ENCODE data around the gene ANKRD13B.

DNA sequence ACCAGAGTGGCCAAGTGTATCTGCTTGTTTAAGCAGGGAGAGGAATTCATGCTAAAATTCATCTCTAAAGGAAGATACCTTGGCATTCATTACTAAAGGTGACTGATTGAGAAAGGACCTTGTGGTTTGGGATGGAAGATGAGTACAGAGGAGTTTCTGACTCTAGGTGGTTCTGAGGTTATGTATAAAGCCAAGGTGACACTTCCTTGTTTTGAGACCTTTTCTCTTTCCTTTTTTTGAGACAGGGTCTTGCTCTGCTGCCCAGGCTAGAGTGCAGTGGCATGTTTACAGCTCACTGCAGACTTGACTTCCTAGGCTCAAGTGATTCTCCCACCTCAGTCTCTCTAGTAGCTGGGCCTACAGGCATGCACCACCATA lies 35.2 kb upstream of the ANKRD13B start:
- TF ChIP-seq FOXM1 (IDR thresholded peaks at IDR 0.05; ENCODE audit: borderline replicate concordance, low read depth) (no peak), CEBPB (IDR thresholded peaks at IDR 0.05) (no peak), TAF1 (IDR thresholded peaks at IDR 0.05; ENCODE audit: low read depth) (no peak), TEAD4 (IDR thresholded peaks at IDR 0.05) (no peak), RAD21 (IDR thresholded peaks at IDR 0.05; ENCODE audit: low read depth) (no peak), EP300 (IDR thresholded peaks at IDR 0.05; ENCODE audit: borderline replicate concordance) (no peak), REST (IDR thresholded peaks at IDR 0.05; ENCODE audit: low read depth) (no peak), TCF12 (IDR thresholded peaks at IDR 0.05; ENCODE audit: low read depth) (no peak), NFIC (IDR thresholded peaks at IDR 0.05) (no peak), YY1 (IDR thresholded peaks at IDR 0.05; ENCODE audit: low read depth) (no peak), ZBTB7A (IDR thresholded peaks at IDR 0.05; ENCODE audit: low read depth) (no peak), CREB1 (IDR thresholded peaks at IDR 0.05; ENCODE audit: low read depth) (no peak), EGR1 (IDR thresholded peaks at IDR 0.05) (no peak)
- TF ChIP-seq, protein P1, sequence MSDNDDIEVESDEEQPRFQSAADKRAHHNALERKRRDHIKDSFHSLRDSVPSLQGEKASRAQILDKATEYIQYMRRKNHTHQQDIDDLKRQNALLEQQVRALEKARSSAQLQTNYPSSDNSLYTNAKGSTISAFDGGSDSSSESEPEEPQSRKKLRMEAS (IDR thresholded peaks at IDR 0.05), result no peak

All from Ishikawa (cell line).